GM21576 (cell line): ENCODE data around the gene UMAD1.

Source experiments
- ATAC-seq: cut with Tn5 transposase; IDR thresholded peaks from one replicate; pipeline ENCODE4 v1.9.1; 2021; ENCODE audit warnings: mild to moderate bottlenecking, moderate library complexity; ENCODE audit not compliant: unreplicated experiment

UMAD1 gene

DNA sequence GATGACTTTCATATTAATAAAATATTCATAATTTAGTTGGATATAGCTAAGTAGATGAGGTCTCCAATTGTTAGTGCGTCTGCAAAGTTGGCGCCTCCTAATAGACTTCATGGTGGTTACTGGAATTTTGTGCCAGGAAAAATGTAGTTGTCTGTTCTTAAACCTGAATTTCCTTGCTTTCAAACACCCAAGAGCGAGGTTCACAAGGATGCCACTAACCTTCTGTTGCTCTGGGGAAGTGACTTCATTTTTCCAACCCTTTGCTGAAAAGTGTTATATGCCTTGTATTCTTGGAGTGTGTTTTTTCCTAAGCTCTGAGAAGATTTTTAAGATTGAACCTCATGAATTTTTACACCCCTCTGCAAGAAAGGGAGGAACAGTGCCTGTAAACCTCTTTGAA lies 229.1 kb downstream of the UMAD1 start:
- ATAC-seq = no peak

DNA sequence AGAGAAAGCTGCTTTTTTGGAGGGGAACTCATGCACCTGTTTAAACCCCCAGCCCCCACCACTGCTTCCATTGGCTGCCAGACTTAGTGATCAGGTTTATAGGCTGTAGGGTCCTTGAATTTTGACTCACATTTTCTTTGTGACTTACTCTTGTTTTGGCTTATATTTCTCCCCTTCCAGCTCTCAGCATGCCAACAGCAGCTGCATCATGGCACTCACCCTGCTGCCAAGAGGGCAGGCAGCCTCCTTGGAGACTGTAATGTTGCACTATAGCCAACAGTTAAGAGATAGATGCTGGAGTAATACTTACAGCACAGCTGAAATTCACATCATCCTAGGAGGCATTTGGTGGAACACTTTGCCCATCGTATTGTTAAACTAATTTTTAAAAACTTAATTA lies 230.0 kb downstream of the UMAD1 start:
- no peak for ATAC-seq

DNA sequence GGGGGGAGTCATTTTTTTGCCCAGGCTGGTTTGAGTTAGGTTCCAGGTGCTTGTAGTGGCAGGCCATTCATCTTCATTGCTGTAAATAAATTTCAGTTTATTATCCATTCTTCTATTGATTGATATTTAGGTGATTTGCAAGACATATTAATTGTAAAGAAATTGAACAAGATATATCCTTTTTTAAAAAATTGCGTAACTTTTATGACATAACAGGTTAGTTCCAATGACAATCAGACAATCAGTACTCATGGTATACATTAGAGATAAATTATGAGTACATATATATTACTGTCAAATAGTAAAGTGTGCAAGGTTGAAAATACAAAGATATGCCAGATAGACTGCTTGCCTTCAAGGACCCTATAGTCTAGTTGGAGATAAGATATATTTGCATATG lies 235.9 kb downstream of the UMAD1 start:
- no peak for ATAC-seq

DNA sequence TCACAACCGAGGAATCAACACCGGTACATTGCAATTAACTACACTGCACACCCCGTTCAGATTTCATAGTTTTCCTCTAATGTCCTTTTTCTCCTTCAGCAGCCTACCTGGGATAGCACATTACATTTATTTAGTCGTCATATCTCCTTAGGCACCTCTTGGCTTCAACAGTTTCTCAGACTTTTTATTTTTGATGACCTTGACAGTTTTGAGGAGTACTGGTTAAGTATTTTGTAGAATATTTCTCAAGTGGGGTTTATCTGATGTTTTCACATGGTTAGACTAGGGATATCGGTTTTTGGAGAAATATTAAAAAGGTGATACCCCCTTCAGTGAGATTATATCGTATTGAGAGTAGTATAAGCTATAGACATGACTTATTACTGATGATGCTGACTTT lies 241.0 kb downstream of the UMAD1 start:
- ATAC-seq = no peak

DNA sequence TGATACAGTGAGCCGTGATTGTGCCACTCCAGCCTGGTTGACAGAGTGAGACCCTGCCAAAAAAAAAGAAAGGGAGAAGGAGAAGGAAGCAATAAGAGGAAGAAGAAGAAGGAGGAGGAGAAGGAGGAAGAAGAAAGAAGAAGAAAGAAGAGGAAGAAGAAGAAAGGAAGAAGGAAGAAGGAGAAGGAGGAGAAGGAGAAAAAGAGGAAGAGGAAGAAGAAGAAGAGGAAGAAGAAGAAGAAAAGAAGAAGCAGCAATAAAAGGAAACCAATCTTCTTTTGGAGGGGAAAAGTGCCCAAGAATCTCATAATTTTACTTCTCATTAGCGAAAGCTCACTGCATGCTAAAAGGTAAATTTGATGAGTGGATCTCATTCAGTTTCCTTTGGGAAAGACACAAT lies 242.3 kb downstream of the UMAD1 start:
- no peak for ATAC-seq

DNA sequence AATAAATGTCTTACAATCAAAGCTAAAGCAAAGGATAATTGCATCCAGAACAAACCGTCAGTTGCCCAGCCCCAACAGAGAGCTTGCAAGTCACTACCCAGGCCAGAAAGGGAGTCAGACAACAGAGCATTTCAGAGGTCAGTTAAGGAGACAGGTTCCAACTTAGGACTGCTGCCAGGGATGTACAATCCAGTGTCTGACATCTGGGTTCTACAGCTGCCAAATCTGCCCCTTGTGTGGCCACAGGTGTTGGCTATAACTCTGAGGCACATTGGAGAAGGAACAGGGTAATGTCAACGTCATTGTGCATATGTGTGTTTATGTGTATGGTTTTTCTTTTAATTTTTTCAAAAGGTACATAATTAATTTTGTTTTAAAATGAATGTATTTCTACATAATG lies 242.8 kb downstream of the UMAD1 start:
- ATAC-seq = no peak

DNA sequence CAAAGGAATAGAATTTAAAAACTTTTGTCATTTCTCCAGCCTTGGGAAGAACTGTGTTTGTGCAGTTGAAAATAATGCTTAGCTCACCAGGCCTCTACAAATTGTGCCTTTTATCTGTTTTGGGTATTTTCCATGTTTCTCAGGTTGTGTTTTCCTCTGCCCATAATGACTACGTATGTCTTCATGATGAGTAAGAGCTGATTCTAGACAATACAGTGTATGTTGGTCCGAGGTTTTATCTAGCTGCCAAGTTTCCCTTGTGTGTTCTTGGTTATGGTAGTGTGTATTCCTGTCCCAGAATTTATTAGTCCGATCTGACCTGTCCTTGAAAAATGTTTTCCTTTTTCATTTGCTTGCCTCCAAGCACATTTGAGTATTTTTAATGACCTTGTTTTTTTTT lies 244.3 kb downstream of the UMAD1 start:
- ATAC-seq = no peak

DNA sequence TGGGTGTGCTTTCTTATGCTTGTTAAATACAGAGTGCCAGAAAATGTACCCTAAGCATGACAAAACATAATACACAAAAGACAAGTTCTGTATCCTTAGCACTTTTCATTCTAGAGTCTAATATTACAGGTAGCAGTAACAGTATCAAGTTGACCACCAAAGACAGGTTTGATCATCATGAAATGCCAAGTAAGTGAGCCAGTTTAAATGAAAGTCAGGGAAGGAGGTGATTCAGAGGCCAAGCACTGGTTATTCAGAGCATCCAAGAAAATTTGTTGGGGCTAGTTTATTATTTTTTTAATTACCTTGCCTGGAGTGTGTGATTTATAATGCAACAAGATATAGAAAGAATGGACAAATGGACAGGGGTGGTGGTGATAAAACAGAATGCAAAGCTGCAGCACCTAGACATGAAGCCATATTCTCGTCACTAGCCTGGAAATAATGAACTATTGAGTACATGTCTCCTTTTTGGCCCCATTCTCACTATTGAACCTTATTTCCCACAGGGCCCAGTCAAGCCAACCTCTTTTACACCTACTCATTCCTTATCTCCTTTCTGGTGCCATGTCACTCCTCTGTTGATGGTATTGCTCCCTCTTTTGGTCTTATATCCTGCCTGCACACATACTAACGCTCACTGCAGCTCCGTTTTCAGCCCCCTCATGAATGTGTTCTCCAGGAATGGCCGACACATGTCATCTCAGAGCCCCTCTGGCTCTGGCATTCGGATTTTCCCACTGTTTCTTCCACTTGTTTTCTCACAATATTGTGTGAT lies 249.4 kb downstream of the UMAD1 start:
- ATAC-seq = no peak

DNA sequence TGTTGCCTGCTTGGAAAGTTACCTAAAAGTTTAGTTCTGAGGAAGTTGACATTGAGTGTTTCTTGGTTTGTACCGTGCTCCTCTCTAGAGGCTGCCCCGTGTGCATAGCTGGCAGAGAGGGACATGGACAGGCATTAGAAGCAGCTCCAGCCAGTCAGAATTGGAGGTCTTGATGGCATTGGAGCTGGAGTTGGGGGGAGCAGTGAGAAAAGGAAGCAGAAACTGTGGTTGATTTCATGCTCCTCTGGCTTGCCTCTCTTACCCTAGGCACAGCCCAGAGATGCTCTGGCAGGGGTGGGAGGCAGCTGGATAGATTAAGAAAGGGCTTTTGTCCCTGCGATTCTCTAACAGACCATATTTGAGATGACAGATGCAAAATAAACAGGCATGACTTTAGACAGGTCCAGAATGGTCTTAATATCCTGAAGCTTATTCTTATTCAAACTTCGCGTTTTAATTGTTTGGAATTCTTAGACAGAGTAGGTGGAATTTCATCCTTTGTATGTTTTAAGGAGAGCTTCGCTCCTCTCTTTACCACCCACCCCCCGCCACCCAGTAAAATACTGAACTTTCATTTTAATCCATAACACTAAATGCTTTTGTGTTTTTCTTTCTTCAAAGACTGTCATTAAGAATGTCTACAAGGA lies 254.6 kb downstream of the UMAD1 start:
- no peak for ATAC-seq

DNA sequence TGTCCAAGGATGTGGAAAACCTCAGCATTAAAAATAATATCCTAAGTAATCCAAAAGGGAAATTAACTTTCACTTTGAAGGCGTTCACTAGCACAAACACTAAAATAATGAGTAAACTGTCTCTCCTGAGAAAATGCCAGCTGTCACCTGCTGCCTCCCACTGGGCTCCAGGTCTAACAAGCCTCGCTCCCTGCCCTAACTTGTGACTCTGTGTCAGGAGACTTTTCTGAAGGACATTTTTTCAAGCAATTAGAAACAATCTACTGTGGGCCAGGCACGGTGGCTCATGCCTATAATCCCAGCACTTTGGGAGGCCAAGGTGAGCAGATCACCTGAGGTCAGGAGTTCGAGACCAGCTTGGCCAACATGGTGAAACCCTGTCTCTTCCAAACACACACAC lies 255.2 kb downstream of the UMAD1 start:
- ATAC-seq = no peak

DNA sequence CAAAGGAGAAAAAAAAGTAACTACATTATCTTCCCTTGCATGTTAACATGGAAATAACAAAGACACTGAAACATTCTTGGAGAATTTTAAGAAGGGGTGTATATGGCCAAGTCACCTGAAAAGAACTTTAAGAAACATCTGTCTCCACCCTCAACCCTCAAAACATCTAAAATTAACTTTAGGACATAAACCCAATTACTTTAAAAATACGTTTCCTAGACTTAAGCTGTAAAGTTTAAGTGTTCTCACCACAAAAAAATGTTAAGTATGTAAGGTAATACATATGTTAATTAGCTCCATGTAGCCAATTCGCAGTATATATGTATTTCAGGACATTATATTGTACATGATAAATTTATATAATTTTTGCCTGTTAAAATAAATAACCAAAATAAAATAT lies 257.0 kb downstream of the UMAD1 start:
- no peak for ATAC-seq

DNA sequence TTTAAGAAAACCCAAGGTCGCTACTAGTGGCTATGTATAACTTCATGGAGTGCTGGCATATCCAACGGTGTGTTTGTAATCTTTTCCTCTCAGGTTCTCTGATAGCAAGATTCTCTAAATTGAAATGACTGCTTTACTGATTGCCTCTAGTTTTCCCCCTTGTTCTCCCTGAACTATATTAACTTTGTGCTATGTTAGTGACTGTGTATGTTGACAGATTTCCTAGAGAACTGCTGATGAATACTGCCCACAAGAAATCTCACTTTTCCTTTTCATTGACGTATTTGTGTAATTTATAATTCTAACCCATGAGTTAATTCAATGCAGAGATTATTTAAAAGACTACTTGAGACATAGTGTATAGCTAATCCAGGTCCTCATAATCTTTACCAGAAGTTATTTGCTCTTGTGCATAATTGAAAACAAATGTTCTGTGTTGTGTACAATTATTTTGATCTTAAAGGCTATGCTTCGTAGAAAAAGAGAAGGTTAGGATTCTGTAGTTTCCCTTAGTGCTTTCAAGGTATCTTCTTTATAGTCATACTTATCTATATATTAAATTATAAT lies 257.5 kb downstream of the UMAD1 start:
- ATAC-seq = no peak

DNA sequence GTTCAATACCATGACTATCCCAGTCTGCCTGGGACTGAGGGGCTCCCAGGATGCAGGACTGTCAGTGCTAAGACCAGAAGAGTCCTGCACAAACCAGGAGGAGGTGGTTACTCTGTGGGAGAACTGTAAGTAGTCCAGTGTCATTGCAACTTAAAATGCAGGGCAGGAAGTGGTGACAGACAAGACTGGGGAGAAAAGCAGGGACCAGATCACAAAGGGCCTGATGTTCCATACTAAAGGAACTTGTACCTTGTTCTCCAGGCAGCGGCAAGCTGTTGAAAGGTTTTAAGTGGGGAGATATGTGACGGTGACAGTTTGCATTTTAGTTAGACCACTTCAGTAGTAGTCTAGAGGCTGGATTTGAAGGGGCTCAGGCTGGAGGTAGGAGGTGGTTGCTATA lies 262.3 kb downstream of the UMAD1 start:
- no peak for ATAC-seq

DNA sequence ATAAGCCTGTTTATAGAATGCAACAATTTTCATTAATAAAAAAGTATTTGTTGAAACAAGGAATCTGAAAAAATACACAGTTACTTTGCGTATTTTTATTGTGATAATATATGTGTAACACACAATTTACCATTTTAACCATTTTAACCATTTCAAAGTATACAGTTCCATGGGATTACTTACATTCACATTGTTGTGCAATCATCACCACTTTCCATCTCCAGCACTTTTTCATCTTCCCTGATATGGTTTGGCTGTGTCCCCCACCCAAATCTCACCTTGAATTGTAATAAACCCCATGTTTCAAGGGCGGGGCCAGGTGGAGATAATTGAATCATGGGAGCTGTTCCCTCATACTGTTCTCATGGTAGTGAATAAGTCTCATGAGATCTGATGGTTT lies 266.8 kb downstream of the UMAD1 start:
- no peak for ATAC-seq

DNA sequence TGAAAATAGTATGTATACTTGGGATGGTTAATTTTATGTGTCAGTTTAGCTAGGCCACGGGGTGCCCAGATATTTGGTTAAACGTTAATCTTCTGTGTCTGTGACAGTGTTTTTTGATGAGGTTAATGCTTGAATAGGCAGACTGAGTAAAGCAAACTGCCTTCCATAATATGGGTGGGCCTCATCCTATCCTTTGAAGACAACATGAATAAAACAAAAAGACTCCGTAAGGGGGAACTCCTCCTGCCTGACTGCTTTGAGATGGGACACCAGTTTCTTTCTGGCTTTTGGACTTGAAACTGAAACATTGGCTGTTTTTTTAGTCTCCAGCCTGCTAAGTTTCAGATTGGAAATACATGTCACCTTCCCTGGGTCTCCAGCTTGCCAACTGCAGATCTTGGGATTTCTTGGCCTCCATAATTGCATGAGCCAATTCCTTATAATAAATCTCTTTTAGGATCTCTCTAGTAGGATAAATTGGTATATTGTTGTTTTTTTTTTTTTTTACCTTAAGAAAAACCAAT lies 268.1 kb downstream of the UMAD1 start:
- ATAC-seq = no peak

DNA sequence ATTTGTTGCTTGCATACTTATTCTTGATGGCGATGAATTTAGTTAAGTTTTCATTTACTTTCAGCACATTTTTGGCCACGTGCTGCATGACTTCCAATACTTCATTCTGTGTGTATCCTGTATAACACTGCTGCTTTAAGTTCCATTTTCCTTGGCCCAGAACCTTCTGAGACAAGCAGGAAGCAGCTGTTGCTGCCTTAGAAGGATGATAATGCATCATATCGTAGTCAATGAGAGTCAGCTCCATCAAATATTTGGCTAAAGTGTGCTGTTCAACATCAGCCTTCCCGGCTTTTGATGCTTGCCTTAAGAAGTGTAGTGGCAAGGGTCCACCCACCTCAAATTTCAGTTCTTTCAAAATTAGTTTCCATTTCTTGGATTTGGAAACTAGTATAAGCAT lies 268.8 kb downstream of the UMAD1 start:
- no peak for ATAC-seq

DNA sequence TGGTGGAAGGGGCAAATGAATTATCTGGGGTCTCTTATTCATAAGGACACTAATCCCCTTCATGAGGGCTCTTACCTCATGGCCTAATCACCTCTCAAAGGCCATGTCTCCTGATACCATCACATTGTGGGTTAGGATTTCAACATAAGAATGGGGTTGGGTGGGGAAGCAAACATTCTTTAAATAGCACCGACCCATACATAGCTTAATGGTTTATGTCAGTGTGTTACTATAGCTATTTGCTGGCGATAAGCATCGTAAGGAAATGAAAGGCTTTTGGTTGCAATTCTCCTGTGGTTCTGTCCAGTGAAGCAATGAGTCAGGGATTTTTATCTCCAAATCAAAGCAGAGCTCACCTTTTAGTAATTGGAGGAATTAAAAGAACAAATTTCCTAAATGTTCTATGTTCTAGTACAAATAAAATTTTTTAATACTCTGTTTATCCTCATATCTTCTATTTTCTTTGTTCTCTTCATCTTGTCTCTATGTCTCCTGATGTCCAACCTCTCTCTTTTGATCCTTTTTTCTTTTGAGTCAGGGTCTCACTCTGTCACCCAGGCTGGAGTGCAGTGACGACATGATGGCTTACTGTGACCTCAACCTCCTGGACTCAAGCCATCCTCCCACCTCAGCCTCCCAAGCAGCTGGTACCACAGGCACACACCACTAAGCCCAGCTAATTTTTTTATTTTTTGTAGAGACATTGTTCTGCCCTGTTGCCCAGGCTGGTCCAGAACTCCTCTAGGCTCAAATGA lies 271.0 kb downstream of the UMAD1 start:
- ATAC-seq = no peak

DNA sequence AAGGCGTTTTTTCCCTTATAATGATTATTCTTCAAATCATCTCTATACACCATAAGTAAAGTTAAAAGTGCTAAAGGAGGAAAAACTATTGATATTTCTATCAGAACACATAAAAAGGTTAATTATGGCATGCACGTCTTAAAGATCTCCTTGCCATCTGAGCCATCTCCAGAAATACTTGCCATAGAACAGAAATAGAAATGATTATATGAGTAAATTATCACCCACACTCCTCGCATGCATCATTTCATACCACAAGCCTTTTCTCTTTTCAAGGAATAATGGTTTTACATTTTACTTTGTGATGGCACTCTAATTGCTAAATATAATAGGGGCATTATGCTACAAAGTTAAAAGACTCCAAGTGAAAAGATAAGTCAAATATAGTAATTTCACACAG lies 272.4 kb downstream of the UMAD1 start:
- ATAC-seq = no peak

DNA sequence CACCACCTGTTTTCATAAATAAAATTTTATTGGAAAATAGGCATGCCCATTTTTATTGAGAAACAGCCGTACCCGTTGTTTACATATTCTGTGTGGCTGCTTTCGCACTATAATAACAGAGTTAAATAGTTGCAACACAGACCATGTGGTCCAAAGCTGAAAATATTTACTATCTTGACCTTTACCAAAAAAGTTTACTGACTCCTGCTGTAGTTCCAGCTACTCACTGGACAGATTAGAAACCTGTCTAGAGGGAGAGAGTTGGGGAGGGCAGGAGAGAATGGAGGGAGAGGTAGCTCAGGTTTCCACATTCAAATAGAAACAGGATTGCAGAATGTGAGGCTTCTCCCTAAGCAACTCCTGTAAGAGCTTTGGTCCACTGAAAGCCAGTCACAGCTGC lies 273.0 kb downstream of the UMAD1 start:
- no peak for ATAC-seq

DNA sequence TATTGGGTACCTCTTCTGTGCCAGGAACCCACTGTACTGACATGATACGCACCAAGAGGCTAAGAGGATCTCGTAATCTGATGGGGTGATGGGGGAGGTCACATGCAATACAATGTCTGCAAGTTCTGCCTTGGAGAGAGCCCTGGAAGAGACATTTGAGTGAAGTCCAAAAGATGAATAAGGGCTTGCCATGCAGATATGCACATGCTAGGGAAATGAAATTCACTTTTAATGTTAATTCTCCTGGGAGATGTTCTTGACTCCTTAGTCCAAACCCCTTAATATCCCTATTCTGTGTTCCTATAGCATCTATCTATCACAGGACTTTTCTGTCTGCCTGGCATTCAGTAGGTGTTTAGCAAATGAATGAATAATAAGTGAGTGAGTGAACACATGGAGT lies 274.0 kb downstream of the UMAD1 start:
- no peak for ATAC-seq

DNA sequence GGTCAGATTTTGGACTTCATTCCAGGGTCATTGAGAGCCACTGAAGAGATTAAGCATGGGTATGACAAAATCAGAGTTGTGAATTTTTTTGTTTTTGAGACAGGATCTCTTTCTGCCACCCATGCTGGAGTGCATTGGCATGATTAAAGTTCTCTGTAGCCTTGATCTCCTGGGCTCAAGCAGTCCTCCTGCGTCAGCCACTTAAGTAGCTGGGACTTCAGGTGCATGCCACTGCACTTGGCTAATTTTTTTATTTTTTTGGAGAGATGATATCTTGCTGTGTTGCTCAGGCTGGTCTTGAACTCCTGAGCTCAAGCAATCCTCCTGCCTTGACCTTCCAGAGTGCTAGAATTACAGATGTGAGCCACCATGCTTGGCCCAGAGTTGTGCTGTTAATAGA lies 275.5 kb downstream of the UMAD1 start:
- ATAC-seq = no peak

DNA sequence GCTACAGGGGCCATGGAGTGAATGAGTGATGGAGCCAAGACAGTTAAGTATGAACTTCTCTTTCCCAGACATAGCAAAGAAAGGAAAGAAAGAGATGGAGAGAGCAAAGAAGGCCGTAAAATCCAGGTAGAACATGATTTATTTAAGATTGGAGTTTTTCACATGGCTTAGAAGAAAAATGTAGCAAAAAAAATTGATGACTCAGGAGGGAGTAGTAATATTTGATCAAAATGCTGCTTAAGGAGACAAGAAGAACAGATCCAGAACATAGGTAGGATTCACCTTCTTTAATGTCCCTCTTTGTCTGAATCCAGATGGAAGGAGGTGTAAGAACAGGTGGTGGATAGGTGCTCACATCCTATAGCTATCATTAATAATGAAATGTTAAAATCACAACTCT lies 277.0 kb downstream of the UMAD1 start:
- ATAC-seq = no peak
